ENCODE results near the gene PTPRN2. TPM values are rescaled to one million over a fixed set of nuclear protein-coding genes. Genes with fewer than 3 reads are reported as not detected.
"Not testable (repeated sequence)": the region's sequence is repeated elsewhere in the genome, so short reads cannot be mapped to it uniquely, and the experiment has no call there.

Gene PTPRN2
- polyA plus RNA-seq, 4 donors: 7.4 to 9.6 (median 8.8) TPM

DNA sequence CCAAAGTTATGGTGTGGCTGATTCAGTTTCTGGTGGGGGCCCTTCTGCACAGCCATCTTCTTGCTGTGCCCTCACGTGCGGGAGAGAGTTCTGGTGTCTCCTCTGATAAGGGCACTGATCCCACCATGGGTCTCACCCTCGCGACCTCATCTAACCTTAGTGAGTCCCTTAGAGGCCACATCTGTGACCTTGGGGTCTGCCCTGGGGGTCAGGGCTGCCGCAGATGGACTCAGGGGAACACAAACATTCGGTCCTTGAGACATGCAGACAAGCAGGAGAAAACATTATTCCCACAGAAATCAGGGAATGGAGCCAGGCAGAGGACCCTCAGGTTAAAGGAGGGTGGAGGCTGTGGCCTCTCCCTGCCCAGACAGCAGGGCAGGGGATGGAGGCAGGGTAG lies 1072.9 kb downstream of the PTPRN2 start:
- DNase-seq (ENCODE audit: low read depth in 4 of 4, low spot score in 3 of 4): no peak

DNA sequence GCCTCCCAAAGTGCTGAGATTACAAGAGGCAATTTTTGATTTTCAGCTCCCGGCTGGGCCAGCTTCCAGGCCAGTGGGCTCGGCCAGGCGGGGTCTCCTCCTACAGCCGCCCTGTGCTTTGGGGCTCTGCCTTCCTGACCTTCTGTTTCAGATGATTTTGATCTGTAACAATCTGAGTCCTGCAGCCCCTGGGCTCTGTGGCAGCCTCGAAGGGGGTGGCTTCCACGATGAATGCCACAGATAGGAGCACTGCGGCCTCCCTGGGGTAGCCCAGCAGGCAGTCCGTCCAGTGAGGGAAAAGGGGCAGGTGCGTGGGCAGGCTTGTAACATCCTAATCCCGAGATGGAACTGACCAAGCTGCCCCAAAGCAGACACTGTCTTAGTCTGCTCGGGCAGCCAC lies 1073.3 kb downstream of the PTPRN2 start:
- no peak for DNase-seq (ENCODE audit: low read depth in 4 of 4, low spot score in 3 of 4)

DNA sequence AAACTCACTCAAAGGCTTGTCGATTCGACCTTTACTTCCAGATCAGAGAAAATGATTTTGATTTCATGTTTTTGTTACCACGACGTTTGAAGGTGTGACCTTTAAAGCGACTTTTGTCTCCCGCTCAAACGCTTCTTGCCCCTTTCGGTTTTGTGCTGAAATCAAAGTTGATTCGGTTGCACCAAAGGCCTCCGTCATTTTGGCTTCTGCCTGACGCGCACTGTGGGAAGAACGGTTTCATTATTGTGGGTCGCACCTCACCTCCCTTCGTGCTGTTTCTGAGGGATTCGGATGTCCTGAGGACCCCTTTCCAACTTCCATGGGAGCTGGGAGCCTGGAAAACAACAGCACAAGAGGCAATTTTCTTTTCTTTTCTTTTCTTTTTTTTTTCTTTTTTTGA lies 1073.9 kb downstream of the PTPRN2 start:
- no peak for DNase-seq (ENCODE audit: low read depth in 4 of 4, low spot score in 3 of 4)

DNA sequence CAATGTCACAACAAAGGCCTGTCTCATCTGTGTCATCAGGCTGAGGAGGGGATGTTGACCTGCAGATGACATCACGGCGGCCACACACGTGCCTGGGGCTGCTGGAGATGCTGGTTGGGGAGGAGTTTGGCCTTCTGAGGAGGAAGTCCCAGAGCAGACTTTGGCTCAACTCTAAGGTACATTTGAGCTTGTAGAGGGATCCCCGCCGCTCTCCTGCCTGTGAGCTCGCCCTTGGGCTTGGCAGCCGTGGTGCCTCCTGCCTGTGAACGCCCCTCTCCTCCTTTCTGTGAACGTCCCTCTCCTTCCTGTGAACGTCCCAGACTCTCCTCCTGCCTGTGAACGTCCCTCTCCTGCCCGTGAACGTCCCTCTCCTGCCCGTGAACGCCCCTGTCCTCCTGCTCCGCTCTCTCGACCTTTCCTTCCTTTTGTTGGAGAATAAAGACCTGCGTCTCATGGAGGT lies 1074.4 kb downstream of the PTPRN2 start:
- DNase-seq (ENCODE audit: low read depth in 4 of 4, low spot score in 3 of 4): no peak

DNA sequence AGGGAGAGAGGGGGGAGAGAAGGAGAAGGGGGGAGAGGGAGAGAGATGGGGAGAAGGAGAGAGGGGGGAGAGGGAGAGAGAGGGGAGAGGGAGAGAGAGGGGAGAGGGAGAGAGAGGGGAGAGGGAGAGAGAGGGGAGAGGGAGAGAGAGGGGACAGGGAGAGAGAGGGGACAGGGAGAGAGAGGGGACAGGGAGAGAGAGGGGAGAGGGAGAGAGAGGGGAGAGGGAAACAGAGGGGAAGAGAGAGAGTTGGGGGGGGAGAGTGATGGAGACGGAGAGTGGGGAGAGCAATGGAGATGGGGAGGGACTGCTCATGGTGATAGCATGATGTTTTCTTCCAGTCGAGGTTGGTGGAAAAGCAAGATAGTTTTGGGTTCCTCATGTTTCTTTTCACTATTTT lies 1078.4 kb downstream of the PTPRN2 start:
- DNase-seq (ENCODE audit: low read depth in 4 of 4, low spot score in 3 of 4): no peak

DNA sequence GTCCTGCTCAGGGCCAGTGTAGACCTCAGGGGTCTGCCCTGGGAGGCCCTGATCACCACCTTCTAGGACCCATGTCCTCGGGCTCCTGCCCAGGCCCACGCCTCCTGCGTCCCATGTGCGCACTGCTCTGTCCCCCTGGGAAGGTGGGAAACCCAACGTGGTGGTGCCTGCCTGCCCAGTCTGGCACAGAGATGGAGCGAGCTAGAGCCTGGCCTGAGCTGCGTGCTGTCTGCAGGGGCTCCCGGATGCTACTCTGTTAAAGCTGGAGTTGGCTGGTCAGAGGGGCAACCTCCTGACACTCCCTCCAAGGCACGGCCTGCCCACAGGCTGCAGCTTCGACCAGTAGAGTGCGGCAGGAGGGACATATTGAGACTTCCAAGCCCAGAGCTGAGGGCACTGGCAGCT lies 1079.1 kb downstream of the PTPRN2 start:
- no peak for DNase-seq (ENCODE audit: low read depth in 4 of 4, low spot score in 3 of 4)

DNA sequence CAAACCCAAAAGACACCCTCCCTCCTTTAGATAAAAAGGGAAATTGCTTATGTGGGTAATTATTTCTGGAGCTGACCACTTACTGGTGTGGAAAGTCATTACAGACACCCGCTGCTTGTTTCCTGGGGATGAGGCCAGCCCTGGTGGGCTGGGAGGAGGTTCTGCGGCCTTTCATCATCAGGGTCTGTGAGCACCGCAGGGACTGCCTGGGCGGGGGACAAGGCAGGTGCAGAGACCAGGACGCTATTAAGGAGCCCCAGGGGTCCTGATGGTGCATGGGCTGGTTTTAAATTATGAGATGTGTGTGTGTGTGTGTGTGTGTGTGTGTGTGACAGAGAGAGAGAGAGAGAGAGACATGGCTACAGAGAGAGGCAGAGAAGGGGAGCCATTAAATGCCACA lies 1079.6 kb downstream of the PTPRN2 start:
- DNase-seq (ENCODE audit: low read depth in 4 of 4, low spot score in 3 of 4): no peak

DNA sequence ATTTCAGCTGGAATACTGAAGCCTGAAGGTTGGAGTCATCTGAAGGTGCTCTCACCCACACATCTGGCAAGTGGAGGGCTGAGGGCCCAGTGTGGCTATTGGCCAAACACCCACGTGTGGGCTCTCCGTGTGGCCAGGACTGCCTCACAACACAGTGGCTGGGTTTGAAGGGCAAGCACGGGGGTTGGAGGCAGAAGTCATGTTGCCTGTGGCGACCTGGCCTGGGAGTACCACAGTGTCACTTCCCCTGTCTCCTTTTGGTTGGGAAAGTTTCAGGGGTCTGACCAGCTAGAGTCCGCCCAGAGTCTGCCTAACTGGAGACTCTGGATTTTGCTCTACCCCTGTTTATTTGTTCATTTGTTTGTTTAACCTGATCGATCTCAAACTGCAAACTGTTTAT lies 1081.4 kb downstream of the PTPRN2 start:
- DNase-seq (ENCODE audit: low read depth in 4 of 4, low spot score in 3 of 4): no peak

DNA sequence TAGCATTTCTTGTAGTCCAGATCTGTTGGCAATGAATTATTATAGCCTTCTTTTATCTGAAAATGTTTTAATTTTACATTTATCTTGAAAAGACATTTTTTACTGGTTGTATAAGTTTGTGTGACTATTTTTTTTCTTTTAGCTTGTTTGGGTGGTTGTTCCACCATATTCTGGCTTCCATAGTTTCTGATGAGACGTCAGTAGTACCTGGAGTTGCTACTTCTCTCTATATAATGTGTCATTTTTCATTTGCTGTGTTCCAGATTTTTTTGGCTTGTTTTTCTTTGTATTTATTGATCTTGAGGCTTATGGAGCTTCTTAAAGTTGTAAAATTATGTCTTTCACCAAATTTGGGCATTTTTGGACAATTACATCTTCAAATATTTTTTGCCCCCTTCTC lies 1082.0 kb downstream of the PTPRN2 start:
- no peak for DNase-seq (ENCODE audit: low read depth in 4 of 4, low spot score in 3 of 4)

DNA sequence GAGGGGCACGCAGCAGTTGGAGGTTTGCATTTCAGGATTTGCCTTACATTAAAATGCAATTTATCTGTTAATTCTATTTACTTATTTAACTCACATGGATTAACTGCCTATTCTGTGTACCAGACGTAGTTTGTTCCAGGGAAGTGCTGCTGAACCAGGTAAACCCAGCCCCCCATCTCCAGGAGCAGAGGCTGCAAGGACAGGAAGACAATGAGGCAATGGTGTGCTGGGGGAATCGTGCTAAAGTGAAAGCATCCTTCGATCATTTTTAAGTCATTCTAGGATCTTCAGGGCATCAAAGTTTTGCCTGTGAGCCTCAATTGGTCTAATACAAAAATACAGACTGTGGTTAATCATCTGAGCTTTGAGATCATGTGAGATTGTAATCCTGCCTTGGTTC lies 1084.4 kb downstream of the PTPRN2 start:
- DNase-seq (ENCODE audit: low read depth in 4 of 4, low spot score in 3 of 4): no peak

DNA sequence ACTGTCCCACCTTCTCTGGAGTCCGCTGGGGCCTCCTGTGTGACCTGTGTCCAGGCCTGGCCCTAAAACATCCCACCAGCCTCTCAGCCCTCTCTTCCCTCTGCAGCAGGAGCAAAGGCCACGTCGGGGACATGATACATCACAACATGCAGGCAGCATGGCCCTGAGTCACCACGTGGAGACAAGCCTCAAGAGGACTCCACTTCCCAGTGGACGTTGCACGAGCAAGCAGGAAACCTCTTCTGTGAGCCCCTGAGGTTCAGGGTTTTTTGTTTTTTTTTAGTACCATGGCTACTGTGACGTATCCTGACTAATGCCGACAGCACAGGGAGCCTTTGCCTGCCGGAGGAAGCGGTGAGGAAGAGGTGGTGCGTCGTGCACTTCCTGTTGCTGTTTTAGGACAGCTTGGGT lies 1084.9 kb downstream of the PTPRN2 start:
- no peak for DNase-seq (ENCODE audit: low read depth in 4 of 4, low spot score in 3 of 4)

DNA sequence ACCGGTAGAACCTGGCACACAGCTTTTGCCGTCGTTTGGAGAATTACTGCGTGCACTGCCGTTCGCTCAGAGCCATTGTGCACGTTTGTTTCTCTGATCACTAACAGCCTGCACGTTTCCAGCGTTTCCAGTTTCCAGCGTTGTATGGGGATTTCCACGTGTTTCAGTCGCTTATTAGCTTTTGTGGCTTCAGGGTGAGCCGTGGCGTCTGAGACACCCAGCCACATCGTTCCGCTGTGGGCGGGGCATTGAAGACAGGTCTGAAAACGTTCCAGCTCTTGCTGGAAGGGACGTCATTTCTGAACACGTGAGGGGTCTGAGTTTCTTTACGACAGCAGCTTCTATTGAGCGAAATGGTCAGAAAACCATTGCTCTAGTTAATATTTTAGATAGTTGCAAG lies 1086.0 kb downstream of the PTPRN2 start:
- DNase-seq (ENCODE audit: low read depth in 4 of 4, low spot score in 3 of 4): no peak

DNA sequence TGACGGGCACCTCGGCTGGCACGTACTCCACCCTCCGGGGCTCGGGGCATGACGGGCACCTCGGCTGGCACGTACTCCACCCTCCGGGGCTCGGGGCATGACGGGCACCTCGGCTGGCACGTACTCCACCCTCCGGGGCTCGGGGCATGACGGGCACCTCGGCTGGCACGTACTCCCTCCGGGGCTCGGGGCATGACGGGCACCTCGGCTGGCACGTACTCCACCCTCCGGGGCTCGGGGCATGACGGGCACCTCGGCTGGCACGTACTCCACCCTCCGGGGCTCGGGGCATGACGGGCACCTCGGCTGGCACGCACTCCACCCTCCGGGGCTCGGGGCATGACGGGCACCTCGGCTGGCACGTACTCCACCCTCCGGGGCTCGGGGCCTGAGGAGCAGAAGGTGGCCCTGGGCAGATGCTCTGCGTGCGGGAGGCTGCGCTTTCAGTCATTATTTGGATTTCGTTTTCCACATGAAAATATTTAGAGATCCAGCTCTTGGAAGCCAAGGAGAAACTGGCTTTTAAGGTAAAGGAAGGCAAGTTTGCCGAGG lies 1086.6 kb downstream of the PTPRN2 start:
- DNase-seq (ENCODE audit: low read depth in 4 of 4, low spot score in 3 of 4): not testable (repeated sequence)

DNA sequence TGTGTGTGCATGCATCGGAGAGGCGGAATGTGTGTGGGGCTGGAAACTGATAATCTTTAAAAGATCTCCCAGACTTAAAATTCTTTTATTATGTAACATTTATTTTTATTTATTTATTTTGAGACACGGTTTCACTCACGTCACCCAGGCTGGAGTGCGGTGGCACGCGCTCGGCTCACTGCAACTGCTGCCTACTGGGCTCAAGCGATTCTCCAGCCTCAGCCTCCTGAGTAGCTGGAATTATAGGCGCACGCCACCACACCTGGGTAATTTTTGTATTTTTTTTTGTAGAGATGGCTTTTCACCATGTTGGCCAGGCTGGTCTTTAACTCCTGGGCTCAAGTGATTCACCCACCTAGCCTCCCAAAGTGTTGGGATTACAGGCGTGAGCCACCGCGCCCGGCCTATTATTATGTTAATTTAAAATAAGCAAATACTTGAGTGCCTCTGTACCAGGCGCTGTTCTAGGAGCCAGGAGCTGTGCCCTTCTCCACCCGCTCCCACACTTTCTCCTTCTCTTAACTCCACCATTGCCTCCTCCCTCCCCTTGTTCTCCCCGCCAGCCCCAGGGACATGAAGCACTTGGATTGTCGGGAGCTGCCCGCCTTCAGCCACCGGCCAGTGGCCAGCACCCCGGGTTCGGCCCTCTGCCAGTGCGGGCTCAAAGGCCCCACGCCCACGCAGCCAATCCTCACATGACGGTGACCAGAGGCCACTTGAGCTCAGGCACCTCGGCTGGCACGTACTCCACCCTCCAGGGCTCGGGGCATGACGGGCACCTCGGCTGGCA lies 1087.3 kb downstream of the PTPRN2 start:
- DNase-seq (ENCODE audit: low read depth in 4 of 4, low spot score in 3 of 4): no peak

DNA sequence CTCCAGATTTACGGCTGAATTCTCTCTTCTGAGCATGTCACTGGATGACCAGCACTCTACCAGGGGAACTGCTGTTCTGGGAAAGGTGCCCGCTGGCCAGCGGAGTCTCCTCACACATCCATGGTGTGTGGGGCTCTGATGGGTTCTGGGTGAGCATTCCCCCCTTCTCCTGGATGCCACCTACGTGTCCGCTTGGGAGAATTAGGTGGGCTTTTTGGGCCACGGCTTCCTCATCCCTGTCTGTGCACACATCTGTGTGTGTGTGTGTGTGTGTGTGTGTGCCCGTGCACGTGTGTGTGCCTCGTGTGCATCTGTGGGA lies 1087.8 kb downstream of the PTPRN2 start:
- no peak for DNase-seq (ENCODE audit: low read depth in 4 of 4, low spot score in 3 of 4)

DNA sequence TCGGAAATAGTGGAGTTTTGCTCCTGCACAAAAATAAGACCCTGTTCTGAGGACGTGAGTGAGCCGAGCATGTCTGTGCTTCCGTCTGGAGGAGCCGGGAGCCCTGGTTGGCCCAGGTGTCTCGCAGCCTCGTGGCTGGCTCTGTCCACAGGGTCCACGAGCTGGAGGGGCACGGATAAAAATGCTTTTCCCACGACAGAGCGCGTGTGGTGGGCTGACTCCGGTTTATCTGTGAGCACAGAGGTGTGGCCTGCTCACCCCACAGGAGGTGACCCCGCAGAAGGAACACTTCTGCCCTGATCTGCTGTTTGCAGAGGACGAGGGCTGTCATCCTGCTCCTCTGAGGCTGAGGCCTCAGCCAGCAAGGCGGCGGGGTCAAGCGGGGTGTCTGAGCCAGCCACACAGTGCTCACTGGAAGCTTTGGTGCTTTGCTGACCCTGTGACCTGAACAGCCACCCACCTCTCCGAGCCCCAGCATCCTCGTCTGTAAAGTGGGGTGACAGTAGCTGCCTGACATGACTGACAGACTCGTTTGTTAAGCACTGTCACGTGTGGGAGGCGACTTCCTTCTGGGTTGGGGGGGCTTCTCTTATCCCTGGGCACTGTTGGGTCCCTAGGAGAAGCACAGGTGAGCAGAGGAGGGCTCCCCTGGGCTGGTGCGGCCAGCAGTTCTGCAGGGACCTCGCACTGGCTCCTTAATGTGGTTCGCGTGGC lies 1088.3 kb downstream of the PTPRN2 start:
- no peak for DNase-seq (ENCODE audit: low read depth in 4 of 4, low spot score in 3 of 4)

DNA sequence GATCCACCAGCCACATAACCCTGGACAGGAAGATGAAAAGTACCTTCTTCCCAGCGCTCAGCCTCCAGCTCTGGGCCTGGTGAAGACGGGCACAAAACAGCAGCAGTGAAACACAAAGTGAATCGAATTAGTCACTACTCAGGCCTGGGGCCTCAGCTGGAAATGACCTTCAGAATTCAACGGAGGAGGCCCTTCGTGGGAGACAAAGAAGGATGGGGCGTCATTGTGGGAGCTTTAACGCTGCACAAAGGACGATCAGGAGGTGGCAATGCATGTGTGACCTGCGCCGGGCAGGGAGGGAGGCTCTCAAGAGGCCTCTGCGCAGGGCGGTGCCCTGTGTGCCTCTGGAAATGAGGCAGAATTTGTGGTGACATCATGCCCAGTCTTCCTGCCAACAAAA lies 1089.0 kb downstream of the PTPRN2 start:
- DNase-seq (ENCODE audit: low read depth in 4 of 4, low spot score in 3 of 4): no peak

DNA sequence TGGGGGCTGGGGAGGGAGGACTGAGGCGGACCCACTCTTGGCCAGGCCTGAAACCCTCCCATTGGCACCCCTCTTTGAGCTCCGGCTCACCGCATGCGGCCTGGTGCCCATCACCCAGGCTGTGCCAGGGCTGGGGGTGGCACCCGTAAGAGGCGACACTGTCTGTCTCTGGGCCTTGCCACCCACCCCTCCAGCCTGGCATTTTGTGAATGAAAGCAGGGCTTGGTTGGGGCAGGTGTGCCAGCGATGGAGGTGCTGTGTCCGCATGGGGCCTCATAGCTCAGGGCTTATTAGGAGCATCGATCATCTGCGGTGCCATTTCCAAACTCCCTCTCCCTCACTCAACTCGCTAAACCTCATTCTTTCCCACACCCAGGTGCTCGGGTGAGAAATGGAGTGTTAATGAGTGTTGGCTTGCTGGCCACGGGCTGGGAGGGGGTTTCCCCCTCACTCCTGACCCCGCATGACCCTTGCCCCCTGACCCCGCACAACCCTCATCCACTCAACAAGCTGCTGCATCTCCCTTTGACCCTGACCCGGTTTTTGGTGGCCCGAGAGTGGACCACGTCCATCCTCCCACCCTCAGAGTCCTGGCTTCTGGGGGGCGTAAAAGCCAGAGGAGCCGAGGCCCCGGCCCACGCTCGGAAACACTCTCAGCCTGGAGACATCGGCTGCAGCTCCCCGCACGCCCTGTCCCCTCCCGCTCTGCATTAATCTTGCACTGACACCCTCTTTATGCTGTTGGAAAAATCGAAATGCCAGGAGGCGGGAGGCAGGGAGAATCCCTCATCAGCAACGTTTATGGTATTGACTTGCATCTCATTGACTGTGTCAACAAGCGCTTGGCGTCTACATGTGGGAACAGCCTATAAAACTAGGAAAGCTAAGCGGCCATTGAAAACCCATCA lies 1089.6 kb downstream of the PTPRN2 start:
- DNase-seq (ENCODE audit: low read depth in 4 of 4, low spot score in 3 of 4): no peak

DNA sequence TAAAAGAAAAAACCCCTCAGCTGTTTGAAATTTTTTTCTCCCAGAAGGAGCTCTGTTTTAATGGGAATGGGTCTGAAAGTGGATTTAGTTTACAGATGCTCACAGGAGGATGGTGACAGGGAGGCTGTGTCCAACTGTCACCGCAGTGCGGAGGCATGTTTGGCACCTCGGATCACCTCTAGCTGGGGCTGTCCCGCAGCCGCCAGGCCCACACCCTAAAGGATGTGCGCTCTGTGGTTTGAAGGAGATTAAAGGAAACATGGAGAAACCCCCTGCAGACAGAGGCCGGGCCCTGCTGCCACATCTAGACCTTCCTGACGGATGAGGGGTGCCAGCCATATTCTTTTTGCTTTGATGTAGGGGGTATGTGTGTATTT lies 1090.3 kb downstream of the PTPRN2 start:
- no peak for DNase-seq (ENCODE audit: low read depth in 4 of 4, low spot score in 3 of 4)

DNA sequence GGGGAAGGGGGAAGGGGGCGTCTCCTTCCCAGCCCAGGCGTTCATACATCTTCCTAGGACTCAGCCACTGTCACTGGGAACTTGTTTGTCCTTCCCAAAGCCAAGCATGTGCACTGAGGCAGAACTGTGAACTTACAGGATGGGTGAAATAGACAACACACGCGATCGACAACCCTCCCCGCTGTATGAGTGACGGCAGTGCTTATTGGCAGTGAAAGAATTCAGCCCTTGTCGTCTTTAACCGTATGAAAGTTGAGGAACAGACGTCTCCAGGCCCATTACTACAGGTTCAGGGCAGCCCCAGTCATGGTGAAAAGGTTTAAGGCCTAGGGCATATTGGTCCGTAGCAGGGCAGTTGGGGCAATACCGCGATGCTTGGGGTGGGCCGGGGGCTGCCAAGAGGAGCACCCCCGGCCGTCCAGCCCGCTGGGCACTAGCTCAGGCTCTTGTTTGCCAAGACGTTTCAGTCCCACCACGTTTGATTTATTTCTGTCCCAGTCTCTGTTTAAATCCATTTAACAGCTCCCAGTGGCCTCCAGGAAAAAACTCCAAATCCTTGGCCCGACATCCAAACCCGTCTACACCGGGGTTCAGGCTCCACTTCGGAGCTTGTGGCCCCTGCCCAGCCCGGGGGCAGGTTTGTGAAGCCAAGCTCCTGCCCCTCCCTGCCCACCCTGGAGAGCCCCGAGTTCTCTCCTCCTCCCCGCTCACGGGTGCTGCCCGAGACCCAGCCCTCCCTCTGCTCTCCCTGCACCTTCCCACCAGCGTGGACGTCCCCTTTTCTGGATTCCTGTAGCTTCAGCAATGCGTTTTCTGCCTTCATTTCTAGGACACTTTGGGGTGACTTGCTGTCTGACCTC lies 1091.0 kb downstream of the PTPRN2 start:
- no peak for DNase-seq (ENCODE audit: low read depth in 4 of 4, low spot score in 3 of 4)

All from right renal pelvis (tissue), 4 donors.